Vagina (tissue), 2 donors: ENCODE measurements around the gene HRH2.

Experiments
- CTCF ChIP-seq, 3 experiments: fragments of 450-650 bp in 2 of 3; fragments of 200-600 bp in 1 of 3; sonication (generic) in 1 of 3; IDR thresholded peaks; one replicate each; pipeline ENCODE4 v1.5.1; 2017 to 2019; ENCODE audit warnings: antibody characterized with exemption in 3 of 3, mild to moderate bottlenecking in 2 of 3, moderate library complexity in 2 of 3
- POLR2A ChIP-seq, 2 donors: fragments of 450-650 bp; IDR thresholded peaks; one replicate each; pipeline ENCODE4 v1.6.1; 2017; ENCODE audit warnings: antibody characterized with exemption in 2 of 2, mild to moderate bottlenecking in 2 of 2, moderate library complexity in 2 of 2
- POLR2AphosphoS5 ChIP-seq, 2 donors: sonication (generic); formaldehyde crosslinking; IDR thresholded peaks; one replicate each; pipeline ENCODE4 v1.9.0; 2017; ENCODE audit warnings: antibody characterized with exemption in 2 of 2, mild to moderate bottlenecking in 2 of 2, low read depth in 1 of 2; ENCODE audit not compliant: insufficient read depth in 1 of 2

- TF ChIP-seq POLR2A (IDR thresholded peaks at IDR 0.05) (no peak), CTCF (IDR thresholded peaks at IDR 0.05) (no peak), POLR2AphosphoS5 (IDR thresholded peaks at IDR 0.05; ENCODE audit: insufficient read depth in 1 of 2, low read depth in 1 of 2) (no peak)
Measured at GRCh38 chr5:175731756-175732465, 74.0 kb downstream of the HRH2 start.
